Type B pancreatic cell (in vitro differentiated cells): ENCODE measurements around the gene VAMP4. TPM values are rescaled to one million over a fixed set of nuclear protein-coding genes. Genes with fewer than 3 reads are reported as not detected.
"Not testable (repeated sequence)": the region's sequence is repeated elsewhere in the genome, so short reads cannot be mapped to it uniquely, and the experiment has no call there.

Experiments used
- DNase-seq: peaks from one replicate; pipeline ENCODE4 v3.0.0; 2021; ENCODE audit warnings: mixed read lengths; ENCODE audit not compliant: unreplicated experiment; ENCODE audit errors: extremely low spot score
- H3K27ac Mint-ChIP-seq: 2 replicates; pipeline ENCODE4 v1.8.0; 2021; ENCODE audit warnings: mild to moderate bottlenecking, mixed read lengths
- H3K27me3 Mint-ChIP-seq: 2 replicates; pipeline ENCODE4 v1.8.0; 2021; ENCODE audit warnings: mixed read lengths
- H3K36me3 Mint-ChIP-seq: 2 replicates; pipeline ENCODE4 v1.8.0; 2021; ENCODE audit warnings: mixed read lengths
- H3K4me1 Mint-ChIP-seq: one replicate; pipeline ENCODE4 v1.8.0; 2021; ENCODE audit warnings: mixed read lengths; ENCODE audit not compliant: unreplicated experiment
- H3K4me3 Mint-ChIP-seq: 2 replicates; pipeline ENCODE4 v1.8.0; 2021; ENCODE audit warnings: mild to moderate bottlenecking, mixed read lengths
- H3K9me3 Mint-ChIP-seq: 2 replicates; pipeline ENCODE4 v1.8.0; 2021; ENCODE audit warnings: mixed read lengths
- CTCF ChIP-seq: fragments of 200-600 bp; sonication (generic); conservative IDR thresholded peaks from 2 replicates; pipeline ENCODE4 v1.5.0; 2021; ENCODE audit warnings: antibody characterized with exemption, mild to moderate bottlenecking
- total RNA-seq: library from RNA; stranded (reverse); gene quantifications from 2 replicates; pipeline ENCODE4 v1.2.1, GENCODE V29; 2021; ENCODE audit warnings: low replicate concordance

Gene VAMP4
- total RNA-seq, 1 donor from 2014 or later: 10.2 TPM

- Mint-ChIP-seq H3K9me3 (no peaks in the 10 kb centered on the region), H3K27ac (no peak overlapping the region), H3K4me1 (peaks cover 39% of the 10 kb centered on the region), H3K4me3 (peak overlapping the region; percentile 100), H3K36me3 (peaks cover 6% of the 10 kb centered on the region), H3K27me3 (no peaks in the 10 kb centered on the region)
- no peak for TF ChIP-seq CTCF
- DNase-seq: no peak
Measured at GRCh38 chr1:171740356-171740863, 1.5 kb downstream of the VAMP4 start.

GRCh38 chr1:171739656-171740055 is 2.2 kb downstream of the VAMP4 start:
- DNase-seq: no peak
- no peaks in the 10 kb centered on the region for H3K27me3 Mint-ChIP-seq
- peaks cover 6% of the 10 kb centered on the region for H3K36me3 Mint-ChIP-seq
- peak overlapping the region; percentile 100 for H3K4me3 Mint-ChIP-seq
- TF ChIP-seq CTCF: no peak
- H3K9me3 Mint-ChIP-seq: no peaks in the 10 kb centered on the region
- no peak overlapping the region for H3K27ac Mint-ChIP-seq
- peaks cover 39% of the 10 kb centered on the region for H3K4me1 Mint-ChIP-seq

GRCh38 chr1:171738911-171739310 is 3.0 kb downstream of the VAMP4 start:
- no peak for DNase-seq
- no peaks in the 10 kb centered on the region for H3K27me3 Mint-ChIP-seq
- H3K9me3 Mint-ChIP-seq: no peaks in the 10 kb centered on the region
- peaks cover 35% of the 10 kb centered on the region for H3K4me1 Mint-ChIP-seq
- peaks cover 6% of the 10 kb centered on the region for H3K36me3 Mint-ChIP-seq
- no peak for TF ChIP-seq CTCF
- no peak overlapping the region for H3K4me3 Mint-ChIP-seq
- no peak overlapping the region for H3K27ac Mint-ChIP-seq

GRCh38 chr1:171736196-171736595 is 5.7 kb downstream of the VAMP4 start:
- Mint-ChIP-seq H3K27ac (no peak overlapping the region), H3K36me3 (peaks cover 8% of the 10 kb centered on the region), H3K27me3 (no peaks in the 10 kb centered on the region), H3K4me1 (peaks cover 15% of the 10 kb centered on the region), H3K4me3 (no peak overlapping the region), H3K9me3 (no peaks in the 10 kb centered on the region)
- no peak for DNase-seq
- TF ChIP-seq CTCF: no peak

- TF ChIP-seq CTCF: no peak
- no peak for DNase-seq
- H3K27me3 Mint-ChIP-seq: no peaks in the 10 kb centered on the region
- no peaks in the 10 kb centered on the region for H3K9me3 Mint-ChIP-seq
- H3K4me1 Mint-ChIP-seq: no peaks in the 10 kb centered on the region
- no peak overlapping the region for H3K27ac Mint-ChIP-seq
- no peak overlapping the region for H3K4me3 Mint-ChIP-seq
- peaks cover 26% of the 10 kb centered on the region for H3K36me3 Mint-ChIP-seq
Measured at GRCh38 chr1:171730052-171730451, 11.8 kb downstream of the VAMP4 start.

- no peak for DNase-seq
- TF ChIP-seq CTCF: no peak
- H3K27me3 Mint-ChIP-seq: no peaks in the 10 kb centered on the region
- peaks cover 9% of the 10 kb centered on the region for H3K9me3 Mint-ChIP-seq
- H3K4me3 Mint-ChIP-seq: no peak overlapping the region
- H3K36me3 Mint-ChIP-seq: peaks cover 30% of the 10 kb centered on the region
- no peaks in the 10 kb centered on the region for H3K4me1 Mint-ChIP-seq
- H3K27ac Mint-ChIP-seq: no peak overlapping the region
Measured at GRCh38 chr1:171727778-171728177, 14.1 kb downstream of the VAMP4 start.

GRCh38 chr1:171723180-171723579 is 18.7 kb downstream of the VAMP4 start:
- not testable (repeated sequence) for DNase-seq, H3K27ac Mint-ChIP-seq, H3K4me1 Mint-ChIP-seq, H3K9me3 Mint-ChIP-seq, H3K4me3 Mint-ChIP-seq, H3K27me3 Mint-ChIP-seq
- H3K36me3 Mint-ChIP-seq: peaks cover 23% of the 10 kb centered on the region
